ENCODE data around the gene KCNJ11. TPM values are rescaled to one million over a fixed set of nuclear protein-coding genes. Genes with fewer than 3 reads are reported as not detected.

Gene KCNJ11
- total RNA-seq, 1 experiment from 2014 or later: 7.5 TPM

DNA sequence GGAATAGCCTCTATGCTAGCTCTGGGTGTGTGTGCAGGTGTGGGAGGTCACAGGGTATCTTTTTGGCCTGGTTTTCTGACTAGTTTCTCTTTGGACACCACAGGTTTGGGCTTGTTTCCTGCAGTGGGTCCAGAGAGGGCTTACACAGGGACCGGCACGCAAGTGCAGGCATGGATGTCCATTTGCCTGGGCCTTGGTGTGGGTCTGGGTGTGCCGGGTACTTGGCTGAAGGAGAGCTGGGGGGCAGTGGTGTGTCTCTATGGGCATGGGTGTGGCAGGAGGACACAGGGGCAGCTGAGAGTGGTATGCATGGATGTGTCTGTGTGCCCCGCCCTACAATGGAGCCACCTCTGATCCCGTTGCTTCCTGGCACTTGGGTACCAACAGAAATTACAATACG lies 7.5 kb upstream of the KCNJ11 start:
- Histone ChIP-seq H3K27me3 (ENCODE audit: insufficient read depth, low read length) (no peaks in the 10 kb centered on the region), H3K4me1 (ENCODE audit: control insufficient read depth in 1 of 2, insufficient read depth in 2 of 2, low read length in 2 of 2) (peaks cover 3 to 7% of the 10 kb centered on the region in 2 experiments; a peak in 2 of 4 replicates), H3K4me2 (ENCODE audit: low read length) (no peak overlapping the region), H3K4me3 (replicated peaks in 1 of 2; ENCODE audit: low read depth in 1 of 2, low read length in 2 of 2) (no peak overlapping the region), H3K9me3 (ENCODE audit: control insufficient read depth in 1 of 2, insufficient read depth in 1 of 2, low read depth in 1 of 2, low read length in 2 of 2) (no peaks in the 10 kb centered on the region), H3K9ac (ENCODE audit: low read length) (no peak overlapping the region), H3K79me2 (ENCODE audit: insufficient read depth, low read length) (no peaks in the 10 kb centered on the region), H3K9me2 (ENCODE audit: insufficient read depth) (no peaks in the 10 kb centered on the region), H2AFZ (ENCODE audit: low read depth, low read length, poor library complexity, severe bottlenecking) (no peak overlapping the region), H3K27ac (ENCODE audit: low read depth, low read length) (no peak overlapping the region), H3K36me3 (ENCODE audit: control insufficient read depth in 1 of 2, insufficient read depth in 2 of 2, low read length in 2 of 2) (no peaks in the 10 kb centered on the region), H4K20me1 (ENCODE audit: insufficient read depth) (no peaks in the 10 kb centered on the region)
- no peak for TF ChIP-seq POLR2AphosphoS5 (IDR thresholded peaks at IDR 0.05; ENCODE audit: low read depth, low read length)
- no peak for TF ChIP-seq EZH2phosphoT487 (IDR thresholded peaks at IDR 0.05; ENCODE audit: borderline replicate concordance)
- TF ChIP-seq, protein P1, sequence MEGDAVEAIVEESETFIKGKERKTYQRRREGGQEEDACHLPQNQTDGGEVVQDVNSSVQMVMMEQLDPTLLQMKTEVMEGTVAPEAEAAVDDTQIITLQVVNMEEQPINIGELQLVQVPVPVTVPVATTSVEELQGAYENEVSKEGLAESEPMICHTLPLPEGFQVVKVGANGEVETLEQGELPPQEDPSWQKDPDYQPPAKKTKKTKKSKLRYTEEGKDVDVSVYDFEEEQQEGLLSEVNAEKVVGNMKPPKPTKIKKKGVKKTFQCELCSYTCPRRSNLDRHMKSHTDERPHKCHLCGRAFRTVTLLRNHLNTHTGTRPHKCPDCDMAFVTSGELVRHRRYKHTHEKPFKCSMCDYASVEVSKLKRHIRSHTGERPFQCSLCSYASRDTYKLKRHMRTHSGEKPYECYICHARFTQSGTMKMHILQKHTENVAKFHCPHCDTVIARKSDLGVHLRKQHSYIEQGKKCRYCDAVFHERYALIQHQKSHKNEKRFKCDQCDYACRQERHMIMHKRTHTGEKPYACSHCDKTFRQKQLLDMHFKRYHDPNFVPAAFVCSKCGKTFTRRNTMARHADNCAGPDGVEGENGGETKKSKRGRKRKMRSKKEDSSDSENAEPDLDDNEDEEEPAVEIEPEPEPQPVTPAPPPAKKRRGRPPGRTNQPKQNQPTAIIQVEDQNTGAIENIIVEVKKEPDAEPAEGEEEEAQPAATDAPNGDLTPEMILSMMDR (IDR thresholded peaks at IDR 0.05 in 2 of 3, conservative IDR thresholded peaks at IDR 0.05 in 1 of 3; ENCODE audit: borderline replicate concordance in 1 of 3, insufficient read depth in 1 of 3, low read depth in 2 of 3, low read length in 2 of 3): no peak
- no peak for TF ChIP-seq SIN3A (IDR thresholded peaks at IDR 0.05; ENCODE audit: low read depth)
- no peak for TF ChIP-seq JUND (IDR thresholded peaks at IDR 0.05)
- no peak for TF ChIP-seq EGR1 (IDR thresholded peaks at IDR 0.05; ENCODE audit: low read depth)
- no peak for TF ChIP-seq SP1 (IDR thresholded peaks at IDR 0.05; ENCODE audit: low read depth)
- TF ChIP-seq SRF (IDR thresholded peaks at IDR 0.05; ENCODE audit: low read depth): no peak
- no peak for TF ChIP-seq ZFX (IDR thresholded peaks at IDR 0.05)
- TF ChIP-seq, protein P2, sequence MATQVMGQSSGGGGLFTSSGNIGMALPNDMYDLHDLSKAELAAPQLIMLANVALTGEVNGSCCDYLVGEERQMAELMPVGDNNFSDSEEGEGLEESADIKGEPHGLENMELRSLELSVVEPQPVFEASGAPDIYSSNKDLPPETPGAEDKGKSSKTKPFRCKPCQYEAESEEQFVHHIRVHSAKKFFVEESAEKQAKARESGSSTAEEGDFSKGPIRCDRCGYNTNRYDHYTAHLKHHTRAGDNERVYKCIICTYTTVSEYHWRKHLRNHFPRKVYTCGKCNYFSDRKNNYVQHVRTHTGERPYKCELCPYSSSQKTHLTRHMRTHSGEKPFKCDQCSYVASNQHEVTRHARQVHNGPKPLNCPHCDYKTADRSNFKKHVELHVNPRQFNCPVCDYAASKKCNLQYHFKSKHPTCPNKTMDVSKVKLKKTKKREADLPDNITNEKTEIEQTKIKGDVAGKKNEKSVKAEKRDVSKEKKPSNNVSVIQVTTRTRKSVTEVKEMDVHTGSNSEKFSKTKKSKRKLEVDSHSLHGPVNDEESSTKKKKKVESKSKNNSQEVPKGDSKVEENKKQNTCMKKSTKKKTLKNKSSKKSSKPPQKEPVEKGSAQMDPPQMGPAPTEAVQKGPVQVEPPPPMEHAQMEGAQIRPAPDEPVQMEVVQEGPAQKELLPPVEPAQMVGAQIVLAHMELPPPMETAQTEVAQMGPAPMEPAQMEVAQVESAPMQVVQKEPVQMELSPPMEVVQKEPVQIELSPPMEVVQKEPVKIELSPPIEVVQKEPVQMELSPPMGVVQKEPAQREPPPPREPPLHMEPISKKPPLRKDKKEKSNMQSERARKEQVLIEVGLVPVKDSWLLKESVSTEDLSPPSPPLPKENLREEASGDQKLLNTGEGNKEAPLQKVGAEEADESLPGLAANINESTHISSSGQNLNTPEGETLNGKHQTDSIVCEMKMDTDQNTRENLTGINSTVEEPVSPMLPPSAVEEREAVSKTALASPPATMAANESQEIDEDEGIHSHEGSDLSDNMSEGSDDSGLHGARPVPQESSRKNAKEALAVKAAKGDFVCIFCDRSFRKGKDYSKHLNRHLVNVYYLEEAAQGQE (IDR thresholded peaks at IDR 0.05; ENCODE audit: low read depth): no peak
- no peak for TF ChIP-seq FOSL1 (IDR thresholded peaks at IDR 0.05; ENCODE audit: low read depth)
- no peak for TF ChIP-seq ELF1 (IDR thresholded peaks at IDR 0.05; ENCODE audit: borderline replicate concordance, low read depth)
- TF ChIP-seq CEBPB (IDR thresholded peaks at IDR 0.05; ENCODE audit: low read depth): no peak
- TF ChIP-seq CBX3 (IDR thresholded peaks at IDR 0.05; ENCODE audit: low read depth): no peak
- TF ChIP-seq YY1 (IDR thresholded peaks at IDR 0.05; ENCODE audit: extremely low read depth, insufficient replicate concordance, low read depth, low read length): no peak
- no peak for TF ChIP-seq EZH2 (IDR thresholded peaks at IDR 0.05)
- TF ChIP-seq, protein P3, sequence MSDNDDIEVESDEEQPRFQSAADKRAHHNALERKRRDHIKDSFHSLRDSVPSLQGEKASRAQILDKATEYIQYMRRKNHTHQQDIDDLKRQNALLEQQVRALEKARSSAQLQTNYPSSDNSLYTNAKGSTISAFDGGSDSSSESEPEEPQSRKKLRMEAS (IDR thresholded peaks at IDR 0.05): no peak
- POLR2A ChIA-PET: no interaction called here
- ATAC-seq: no peak
- CTCF ChIA-PET: no interaction called here
- RAD21 ChIA-PET (ENCODE audit: low non-redundant PET in 1 of 2, low total read pairs in 2 of 2, uncharacterized antibody in 2 of 2, unreplicated experiment in 2 of 2): no interaction called here
- DNase-seq (ENCODE audit: low read depth, low spot score): no peak
- BruUV-seq (replicated peaks): no TSS peak
- intact Hi-C loops (cut with micrococcal nuclease): no loop called here

Data from HCT116 (cell line).